ENCODE measurements around the gene RSPH1.

The RSPH1 gene

DNA sequence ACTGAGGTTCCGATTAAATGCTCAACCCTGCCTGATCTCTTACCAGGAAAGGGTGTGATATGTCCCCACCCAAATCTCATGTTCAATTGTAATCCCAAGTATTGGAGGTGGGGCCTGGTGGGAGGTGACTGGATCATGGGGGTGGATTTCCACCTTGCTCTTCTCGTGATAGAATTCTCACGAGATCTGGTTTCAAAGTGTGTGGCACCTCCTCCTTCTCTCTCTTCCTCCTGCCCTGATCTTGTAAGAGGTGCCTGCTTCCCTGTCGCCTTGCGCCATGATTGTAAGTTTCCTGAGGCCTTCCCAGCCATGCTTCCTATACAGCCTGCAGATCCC is 34.9 kb downstream of the RSPH1 start:
- H3K9me3 Mint-ChIP-seq (ENCODE audit: low read depth), result no peaks in the 10 kb centered on the region
- no peaks in the 10 kb centered on the region for H3K36me3 Mint-ChIP-seq
- H3K4me3 Mint-ChIP-seq, result peak overlapping the region; percentile 61
- no peaks in the 10 kb centered on the region for H3K27me3 Mint-ChIP-seq
- peak overlapping the region; percentile 74 for H3K27ac Mint-ChIP-seq
- H3K4me1 Mint-ChIP-seq (ENCODE audit: low read depth), result peaks cover 70% of the 10 kb centered on the region

DNA sequence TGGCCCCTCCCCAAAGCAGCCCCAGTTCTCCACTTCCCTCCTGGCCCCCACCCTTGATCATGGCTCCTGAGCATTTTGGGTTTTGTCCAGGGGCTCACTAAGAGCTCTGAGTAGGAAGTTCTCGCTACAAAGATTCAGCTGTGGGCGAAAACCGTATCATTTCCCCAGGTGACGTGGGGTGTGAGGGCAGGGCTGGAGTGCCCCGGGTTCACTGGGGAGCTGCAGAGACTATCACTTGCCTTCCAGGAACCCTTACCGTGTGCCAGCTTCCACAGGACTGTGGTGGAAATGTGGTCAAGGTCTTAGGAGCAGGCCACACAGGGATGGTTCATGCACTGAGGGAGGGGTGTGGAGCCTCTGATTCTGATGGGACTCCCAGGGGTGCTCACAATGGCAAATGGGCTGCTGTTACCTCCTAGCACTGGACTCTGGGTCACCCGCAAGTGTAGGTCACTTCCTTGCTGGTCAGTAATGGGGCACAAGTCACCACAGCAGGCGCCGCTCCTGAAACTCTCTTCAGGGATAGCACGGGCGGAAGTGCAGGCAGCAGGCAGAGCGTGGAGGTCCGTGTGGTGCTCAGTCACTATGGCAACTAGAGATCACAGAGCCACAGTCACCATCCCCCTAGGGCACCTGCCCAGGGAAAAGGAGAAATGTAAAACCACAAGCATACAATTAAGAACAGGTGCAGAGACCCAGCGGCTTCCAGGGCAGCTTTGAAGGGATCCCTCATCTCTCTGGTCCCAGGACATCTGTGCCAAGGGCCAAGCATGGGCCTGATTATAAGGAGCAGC is 35.4 kb downstream of the RSPH1 start:
- H3K27me3 Mint-ChIP-seq, result no peaks in the 10 kb centered on the region
- peak overlapping the region; percentile 63 for H3K4me3 Mint-ChIP-seq

DNA sequence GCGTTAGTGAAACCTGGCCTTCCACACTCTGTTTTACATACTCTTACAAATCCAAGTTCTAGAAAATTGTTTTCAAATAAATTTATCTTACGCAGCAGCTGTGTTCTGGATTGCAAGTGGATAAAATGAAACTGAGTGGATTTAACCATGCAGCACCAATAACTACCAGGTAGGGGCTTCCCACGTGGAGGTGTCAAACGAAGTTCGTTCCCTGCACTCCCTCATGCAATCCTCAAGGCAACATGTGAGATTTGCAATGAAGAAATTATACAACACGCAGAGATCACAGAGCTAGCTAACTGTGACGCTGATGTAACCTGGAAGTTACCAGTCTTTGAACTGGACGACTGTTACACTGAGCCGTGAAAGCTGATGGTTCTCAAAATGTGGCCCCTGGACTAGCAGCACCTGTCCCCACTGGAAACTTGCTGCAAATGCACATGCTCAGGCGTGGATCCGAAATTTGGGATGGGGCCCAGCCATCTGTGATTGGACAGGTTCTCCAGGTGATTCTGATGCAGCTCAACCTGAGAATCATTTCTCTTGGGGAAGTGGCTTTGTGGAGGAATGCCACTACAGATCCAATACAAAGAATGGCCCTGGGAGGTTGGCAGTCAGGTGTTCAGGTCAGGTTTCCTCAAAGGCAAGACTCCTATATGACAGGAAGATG is 36.3 kb downstream of the RSPH1 start:
- no peaks in the 10 kb centered on the region for H3K27me3 Mint-ChIP-seq
- H3K4me3 Mint-ChIP-seq, result no peak overlapping the region
- no peaks in the 10 kb centered on the region for H3K9me3 Mint-ChIP-seq (ENCODE audit: low read depth)
- no peaks in the 10 kb centered on the region for H3K36me3 Mint-ChIP-seq
- no peak overlapping the region for H3K27ac Mint-ChIP-seq
- H3K4me1 Mint-ChIP-seq (ENCODE audit: low read depth), result peaks cover 65% of the 10 kb centered on the region

More for the DNA sequence above, 35.4 kb downstream of the RSPH1 start:
- Mint-ChIP-seq H3K4me1 (ENCODE audit: low read depth) (peaks cover 70% of the 10 kb centered on the region), H3K36me3 (no peaks in the 10 kb centered on the region), H3K9me3 (ENCODE audit: low read depth) (no peaks in the 10 kb centered on the region), H3K27ac (no peak overlapping the region)

DNA sequence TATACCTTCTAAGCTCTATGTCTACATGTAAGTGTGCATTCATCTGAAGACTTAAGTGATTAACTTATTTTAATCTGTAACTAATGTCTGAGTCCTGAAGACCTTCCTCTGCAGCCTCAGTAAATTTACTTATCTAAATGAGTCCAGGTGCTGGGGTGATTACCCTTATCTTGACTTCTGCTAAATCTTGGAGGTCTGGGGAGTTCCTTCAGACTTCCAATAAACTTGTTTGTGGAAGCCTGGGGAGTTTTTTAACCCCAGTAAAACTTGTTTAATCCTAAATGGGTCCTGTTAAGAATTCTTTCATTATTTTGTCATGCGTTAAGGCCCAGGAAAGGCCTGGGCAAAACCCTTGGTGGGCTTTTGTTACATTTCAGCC is 37.0 kb downstream of the RSPH1 start:
- Mint-ChIP-seq H3K4me3 (no peak overlapping the region), H3K27ac (no peak overlapping the region), H3K36me3 (no peaks in the 10 kb centered on the region), H3K9me3 (ENCODE audit: low read depth) (no peaks in the 10 kb centered on the region), H3K27me3 (no peaks in the 10 kb centered on the region), H3K4me1 (ENCODE audit: low read depth) (peaks cover 60% of the 10 kb centered on the region)

DNA sequence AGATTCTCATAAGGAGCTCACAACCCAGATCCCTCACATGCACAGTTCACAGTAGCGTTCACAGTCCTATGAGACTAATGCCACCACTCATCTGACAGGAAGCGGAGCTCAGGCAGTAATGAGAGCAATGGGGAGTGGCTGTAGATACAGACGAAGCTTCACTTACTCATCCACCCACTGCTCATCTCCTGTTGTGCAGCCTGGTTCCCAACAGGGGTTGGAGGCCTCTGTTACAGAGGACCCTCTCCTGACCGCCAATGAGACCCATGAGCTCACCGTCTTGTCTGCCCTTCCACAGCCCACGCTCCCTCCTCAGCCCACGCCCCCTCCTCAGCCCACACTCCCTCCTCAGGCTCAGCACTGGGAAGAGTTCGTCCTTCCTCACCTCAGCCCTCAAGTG is 39.6 kb downstream of the RSPH1 start:
- Mint-ChIP-seq H3K4me3 (no peak overlapping the region), H3K27ac (no peak overlapping the region), H3K27me3 (no peaks in the 10 kb centered on the region), H3K36me3 (no peaks in the 10 kb centered on the region), H3K9me3 (ENCODE audit: low read depth) (no peaks in the 10 kb centered on the region), H3K4me1 (ENCODE audit: low read depth) (peaks cover 42% of the 10 kb centered on the region)

DNA sequence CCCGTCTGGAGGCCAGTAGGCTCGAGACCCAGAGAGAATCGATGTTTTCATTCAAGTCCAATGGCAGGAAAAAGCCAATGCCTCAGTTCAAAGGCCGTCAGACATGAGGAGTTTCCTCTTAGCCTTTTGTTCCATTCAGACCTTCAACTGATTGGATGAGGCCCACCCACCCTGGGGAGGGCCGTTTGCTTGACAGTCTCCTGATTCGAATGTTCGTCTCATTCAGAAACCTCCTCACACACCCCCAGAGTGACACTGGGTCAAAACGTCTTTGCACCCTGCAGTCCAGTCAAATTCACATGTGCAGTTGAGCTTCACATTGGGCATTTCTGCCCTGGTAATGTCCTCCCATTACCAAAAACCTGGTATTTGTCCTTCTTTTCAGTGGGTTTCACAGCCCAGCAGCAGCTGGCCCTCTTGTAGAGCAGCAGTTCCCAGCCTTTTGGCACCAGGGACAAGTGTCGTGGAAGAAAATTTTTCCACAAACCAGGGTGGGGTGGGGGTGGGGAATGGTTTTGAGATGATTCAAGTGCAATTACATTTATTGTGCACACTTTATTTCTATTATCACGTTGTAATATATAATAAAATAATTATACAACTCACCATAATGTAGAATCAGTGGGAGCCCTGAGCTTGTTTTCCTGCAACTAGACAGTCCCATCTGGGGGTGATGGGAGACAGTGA is 40.1 kb downstream of the RSPH1 start:
- peaks cover 39% of the 10 kb centered on the region for H3K4me1 Mint-ChIP-seq (ENCODE audit: low read depth)
- H3K27me3 Mint-ChIP-seq, result no peaks in the 10 kb centered on the region
- no peak overlapping the region for H3K4me3 Mint-ChIP-seq
- H3K27ac Mint-ChIP-seq, result no peak overlapping the region
- no peaks in the 10 kb centered on the region for H3K9me3 Mint-ChIP-seq (ENCODE audit: low read depth)
- no peaks in the 10 kb centered on the region for H3K36me3 Mint-ChIP-seq

DNA sequence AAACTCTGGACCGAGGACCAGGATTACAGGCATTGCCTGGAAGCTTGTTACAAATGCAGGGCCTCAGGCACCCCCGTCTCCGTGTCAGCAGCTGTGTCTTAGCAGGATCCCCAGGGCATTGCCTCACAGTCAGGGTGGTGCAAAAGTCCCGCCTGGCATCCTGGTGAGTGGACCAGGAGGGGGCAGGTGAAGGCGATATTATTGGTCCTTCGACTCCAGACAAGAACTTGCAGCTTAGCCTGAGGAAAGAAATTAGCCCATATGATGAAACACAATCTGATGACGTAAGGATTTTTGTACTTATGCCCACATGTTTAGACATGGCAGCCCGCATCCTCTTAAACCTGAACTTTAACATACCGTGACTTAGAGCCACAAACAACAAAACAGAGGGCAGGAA is 40.8 kb downstream of the RSPH1 start:
- H3K4me1 Mint-ChIP-seq (ENCODE audit: low read depth), result peaks cover 38% of the 10 kb centered on the region
- no peak overlapping the region for H3K27ac Mint-ChIP-seq
- no peak overlapping the region for H3K4me3 Mint-ChIP-seq
- H3K9me3 Mint-ChIP-seq (ENCODE audit: low read depth), result no peaks in the 10 kb centered on the region
- no peaks in the 10 kb centered on the region for H3K36me3 Mint-ChIP-seq
- no peaks in the 10 kb centered on the region for H3K27me3 Mint-ChIP-seq

DNA sequence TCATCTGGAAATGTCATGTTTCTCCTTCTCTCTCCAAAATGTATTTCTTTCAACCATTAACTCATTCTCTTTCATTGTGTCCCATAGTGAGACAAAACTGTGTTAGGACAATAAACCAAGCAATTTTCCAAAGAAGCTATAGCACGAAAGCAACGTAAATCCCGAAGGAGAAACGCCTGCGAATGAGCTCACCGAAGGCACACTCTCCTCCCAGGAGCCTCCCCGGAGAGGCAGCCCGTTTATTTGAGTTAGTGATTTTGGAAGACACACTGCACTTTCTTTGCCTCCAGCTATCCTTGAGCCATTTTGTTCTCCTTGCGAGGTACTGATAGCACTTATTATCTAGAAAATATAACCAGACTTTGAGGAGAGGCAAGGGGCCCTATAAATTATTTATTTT is 41.2 kb downstream of the RSPH1 start:
- no peaks in the 10 kb centered on the region for H3K27me3 Mint-ChIP-seq
- H3K9me3 Mint-ChIP-seq (ENCODE audit: low read depth), result no peaks in the 10 kb centered on the region
- peaks cover 38% of the 10 kb centered on the region for H3K4me1 Mint-ChIP-seq (ENCODE audit: low read depth)
- no peak overlapping the region for H3K4me3 Mint-ChIP-seq
- H3K27ac Mint-ChIP-seq, result no peak overlapping the region
- no peaks in the 10 kb centered on the region for H3K36me3 Mint-ChIP-seq

DNA sequence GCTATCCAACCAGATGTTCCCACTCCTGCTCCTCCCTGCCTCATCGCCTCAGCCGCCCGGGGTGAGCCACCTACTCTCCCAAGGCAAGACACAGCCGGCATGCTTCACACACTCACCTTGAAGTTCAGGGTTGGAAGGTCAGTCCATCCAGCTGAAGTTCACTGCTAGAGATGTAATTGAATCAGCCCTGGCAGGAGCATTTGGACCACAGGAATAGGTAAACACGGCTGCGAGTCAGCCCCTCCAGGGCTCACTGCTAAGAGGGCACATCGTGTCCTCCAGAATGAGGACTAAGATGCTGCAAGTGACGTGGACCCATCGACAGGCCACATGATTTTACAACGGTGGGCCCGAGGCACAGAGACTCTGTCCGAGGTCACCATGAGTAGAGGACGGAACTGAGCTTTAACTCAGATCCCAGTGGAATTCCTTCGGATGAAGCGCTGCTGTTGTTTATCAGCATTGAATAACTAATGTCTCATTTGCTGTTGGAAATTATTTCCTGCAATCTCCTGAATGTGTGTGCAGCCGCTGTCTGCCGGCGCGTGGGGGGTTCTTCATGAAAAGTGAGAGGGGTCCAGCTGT is 41.9 kb downstream of the RSPH1 start:
- no peak overlapping the region for H3K4me3 Mint-ChIP-seq
- H3K27ac Mint-ChIP-seq, result no peak overlapping the region
- H3K9me3 Mint-ChIP-seq (ENCODE audit: low read depth), result no peaks in the 10 kb centered on the region
- no peaks in the 10 kb centered on the region for H3K36me3 Mint-ChIP-seq
- no peaks in the 10 kb centered on the region for H3K27me3 Mint-ChIP-seq
- peaks cover 41% of the 10 kb centered on the region for H3K4me1 Mint-ChIP-seq (ENCODE audit: low read depth)

DNA sequence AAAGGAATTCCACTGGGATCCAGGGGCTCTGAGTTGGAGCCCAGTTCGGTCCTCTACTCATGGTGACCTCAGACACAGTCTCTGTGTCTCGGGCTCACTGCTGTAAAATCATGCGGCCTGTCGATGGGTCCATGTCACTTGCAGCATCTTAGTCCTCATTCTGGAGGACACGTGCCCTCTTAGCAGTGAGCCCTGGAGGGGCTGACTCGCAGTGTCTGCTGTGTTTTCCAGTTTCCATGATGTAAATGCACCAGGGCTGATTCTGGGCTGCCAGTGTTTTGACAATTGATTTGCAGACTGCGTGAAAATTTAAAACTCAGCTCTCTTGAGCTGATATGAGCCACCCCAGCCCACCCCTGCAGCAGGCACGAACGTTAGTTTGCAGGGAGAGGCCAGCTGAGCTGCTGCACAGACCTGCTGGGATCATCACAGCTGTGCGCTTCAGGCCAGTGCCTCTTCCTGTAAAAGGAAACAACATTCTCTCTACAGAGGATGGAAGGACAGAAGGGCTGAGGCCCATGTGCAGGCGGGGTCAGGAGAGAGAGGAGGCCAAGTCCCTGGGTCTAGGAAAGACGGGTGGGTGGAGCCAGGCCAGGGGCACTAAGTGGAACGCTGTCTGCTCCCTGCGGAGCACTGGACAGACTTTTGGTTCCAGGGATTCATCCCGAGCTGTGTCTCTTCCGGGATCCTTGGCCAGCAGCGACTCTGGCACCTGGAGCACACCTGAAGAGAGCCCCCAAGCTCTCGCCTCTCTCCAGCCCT is 42.6 kb downstream of the RSPH1 start:
- H3K36me3 Mint-ChIP-seq, result no peaks in the 10 kb centered on the region
- peaks cover 44% of the 10 kb centered on the region for H3K4me1 Mint-ChIP-seq (ENCODE audit: low read depth)
- no peak overlapping the region for H3K4me3 Mint-ChIP-seq
- H3K9me3 Mint-ChIP-seq (ENCODE audit: low read depth), result no peaks in the 10 kb centered on the region
- H3K27me3 Mint-ChIP-seq, result no peaks in the 10 kb centered on the region
- no peak overlapping the region for H3K27ac Mint-ChIP-seq

DNA sequence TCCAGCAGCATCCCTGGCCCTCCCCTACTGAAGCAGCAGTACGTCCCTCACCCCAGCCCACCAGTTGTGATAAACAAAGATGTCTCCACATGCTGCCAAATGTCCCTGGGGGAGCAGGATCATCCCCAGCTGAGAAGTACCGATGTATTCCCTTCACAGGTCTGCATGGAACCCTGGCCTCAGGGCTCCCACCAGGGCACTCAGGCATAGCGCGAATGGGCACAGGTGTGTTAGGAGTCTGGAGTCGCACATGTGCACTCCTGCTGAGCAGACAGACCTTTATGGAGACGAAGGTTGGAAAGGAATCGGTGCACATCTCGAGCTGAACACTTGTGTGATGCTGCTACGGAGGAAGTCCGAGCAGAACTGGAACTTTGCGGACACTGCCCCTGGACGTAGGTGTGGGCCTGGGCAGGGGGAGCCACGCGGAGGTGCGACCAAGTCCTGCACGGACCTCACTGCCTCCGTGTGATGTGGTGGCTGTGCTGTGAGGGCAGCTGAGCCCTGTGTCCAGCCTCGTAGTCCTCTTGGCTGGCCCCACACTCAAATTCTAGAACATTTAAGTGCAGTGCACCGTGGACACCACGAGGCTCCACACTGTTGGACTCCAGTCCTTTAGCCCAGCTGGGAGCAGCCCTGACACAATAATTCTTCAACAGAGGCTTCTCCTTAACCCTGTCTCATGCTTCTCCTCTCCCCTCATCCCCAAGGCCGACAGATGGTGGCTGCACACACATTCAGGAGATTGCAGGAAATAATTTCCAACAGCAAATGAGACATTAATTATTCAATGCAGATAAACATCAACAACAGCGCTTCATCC is 43.4 kb downstream of the RSPH1 start:
- Mint-ChIP-seq H3K9me3 (ENCODE audit: low read depth) (no peaks in the 10 kb centered on the region), H3K27me3 (no peaks in the 10 kb centered on the region), H3K4me3 (no peak overlapping the region), H3K36me3 (peaks cover 5% of the 10 kb centered on the region), H3K27ac (no peak overlapping the region), H3K4me1 (ENCODE audit: low read depth) (peaks cover 46% of the 10 kb centered on the region)

DNA sequence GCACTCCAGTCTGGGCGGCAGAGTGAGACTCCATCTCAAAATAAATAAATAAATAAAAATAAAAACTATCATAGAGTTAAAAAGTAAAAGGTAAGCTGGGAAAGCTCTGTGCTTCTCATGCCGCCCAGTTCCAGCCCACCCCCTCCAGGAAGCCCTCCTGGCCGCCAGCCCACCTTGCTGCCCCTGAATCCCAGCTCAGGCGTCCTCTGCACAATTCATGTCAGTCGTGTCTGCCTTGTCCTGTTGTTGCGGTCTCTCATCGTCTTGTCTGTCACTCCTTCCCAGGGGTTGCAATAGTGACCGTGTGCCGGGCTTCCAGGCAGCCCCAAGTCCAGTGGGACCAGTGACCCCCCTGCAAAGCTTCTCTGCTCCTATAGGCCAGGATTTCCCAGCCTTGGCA is 44.1 kb downstream of the RSPH1 start:
- Mint-ChIP-seq H3K27ac (no peak overlapping the region), H3K27me3 (no peaks in the 10 kb centered on the region), H3K9me3 (ENCODE audit: low read depth) (no peaks in the 10 kb centered on the region), H3K36me3 (peaks cover 8% of the 10 kb centered on the region), H3K4me1 (ENCODE audit: low read depth) (peaks cover 43% of the 10 kb centered on the region), H3K4me3 (no peak overlapping the region)

DNA sequence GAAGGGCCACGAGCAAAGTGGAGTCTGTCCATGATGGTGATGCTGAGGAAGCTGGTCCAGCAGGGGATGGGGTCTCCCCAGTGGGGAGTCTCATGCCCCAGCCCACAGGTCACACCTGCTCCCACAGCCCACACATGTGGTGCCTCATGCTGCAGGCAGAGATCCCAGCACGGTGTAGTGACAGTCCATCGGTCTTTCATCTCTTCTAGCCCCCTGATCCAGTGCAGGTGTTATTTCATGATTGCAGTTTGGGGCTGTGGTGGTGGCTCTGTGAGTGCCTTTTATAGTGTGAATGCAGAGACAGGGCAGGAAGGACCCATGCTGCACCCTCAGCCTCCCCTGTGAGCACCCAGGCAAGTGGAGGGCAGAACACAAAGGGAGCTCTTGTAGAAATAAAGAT is 47.3 kb downstream of the RSPH1 start:
- no peak overlapping the region for H3K27ac Mint-ChIP-seq
- no peak overlapping the region for H3K4me3 Mint-ChIP-seq
- H3K9me3 Mint-ChIP-seq (ENCODE audit: low read depth), result no peaks in the 10 kb centered on the region
- no peaks in the 10 kb centered on the region for H3K27me3 Mint-ChIP-seq
- H3K36me3 Mint-ChIP-seq, result peaks cover 12% of the 10 kb centered on the region
- H3K4me1 Mint-ChIP-seq (ENCODE audit: low read depth), result peaks cover 39% of the 10 kb centered on the region

DNA sequence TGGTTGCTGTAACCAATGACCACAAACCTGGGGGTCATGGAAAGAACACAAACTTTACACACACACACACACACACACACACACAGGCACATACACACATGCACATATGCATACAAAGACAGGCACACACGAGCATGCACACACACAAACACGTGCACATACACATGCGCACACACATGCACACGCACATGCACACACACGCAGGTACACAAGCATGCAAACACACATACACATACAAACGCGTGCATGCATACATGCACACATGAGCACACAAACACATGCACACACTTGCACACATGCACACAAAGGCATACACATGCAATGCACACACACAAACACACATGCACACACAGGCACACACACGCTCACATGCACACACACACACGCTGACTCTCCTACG is 48.3 kb downstream of the RSPH1 start:
- H3K27me3 Mint-ChIP-seq, result no peaks in the 10 kb centered on the region
- no peak overlapping the region for H3K27ac Mint-ChIP-seq
- peaks cover 35% of the 10 kb centered on the region for H3K4me1 Mint-ChIP-seq (ENCODE audit: low read depth)
- no peak overlapping the region for H3K4me3 Mint-ChIP-seq
- H3K36me3 Mint-ChIP-seq, result peaks cover 12% of the 10 kb centered on the region
- no peaks in the 10 kb centered on the region for H3K9me3 Mint-ChIP-seq (ENCODE audit: low read depth)

Measured in activated naive CD8-positive, alpha-beta T cell (primary cell).